Activated B cell treated with CpG ODN at 0.5 μM for 24 hours (primary cell): ENCODE measurements around the gene HES7. TPM values are rescaled to one million over a fixed set of nuclear protein-coding genes. Genes with fewer than 3 reads are reported as not detected.

Experiments used
- ATAC-seq: fragments of 200-7000 bp; cut with Tn5 transposase; one replicate; pipeline ENCODE4 v1.10.0; 2021; ENCODE audit warnings: low read depth, mild to moderate bottlenecking, moderate library complexity
- CTCF ChIA-PET: fragments of 350-600 bp; sonication (Branson Sonifier 250); formaldehyde crosslinking; loops from one replicate; lab custom pipeline; 2021; ENCODE audit warnings: antibody characterized with exemption; lab: Charles Lee
- POLR2A ChIA-PET: fragments of 350-600 bp; sonication (Branson Sonifier 250); formaldehyde crosslinking; loops from one replicate; lab custom pipeline; 2021; ENCODE audit warnings: antibody characterized with exemption; lab: Charles Lee
- DNase-seq: peaks from one replicate; pipeline ENCODE4 v3.0.0; 2022
- H3K27ac Mint-ChIP-seq: one replicate; pipeline ENCODE4 v1.8.0; 2020; ENCODE audit warnings: mixed read lengths
- H3K27me3 Mint-ChIP-seq: one replicate; pipeline ENCODE4 v1.8.0; 2021; ENCODE audit warnings: mixed read lengths
- H3K36me3 Mint-ChIP-seq: one replicate; pipeline ENCODE4 v1.8.0; 2021; ENCODE audit warnings: low read depth, mixed read lengths
- H3K4me1 Mint-ChIP-seq: one replicate; pipeline ENCODE4 v1.8.0; 2021; ENCODE audit warnings: mixed read lengths
- H3K4me3 Mint-ChIP-seq: one replicate; pipeline ENCODE4 v1.8.0; 2020; ENCODE audit warnings: mild to moderate bottlenecking, mixed read lengths
- H3K9me3 Mint-ChIP-seq: one replicate; pipeline ENCODE4 v1.8.0; 2020; ENCODE audit warnings: mixed read lengths
- CTCF ChIP-seq: fragments of 200-600 bp; IDR thresholded peaks from one replicate; pipeline ENCODE4 v1.8.0; 2022; ENCODE audit warnings: antibody characterized with exemption, mild to moderate bottlenecking
- intact Hi-C: fragments of 100-400 bp; cut with micrococcal nuclease; formaldehyde crosslinking; loops from one replicate; pipeline ENCODE4 v1.15.1; 2024
- total RNA-seq: library from RNA; stranded (reverse); gene quantifications from 2 replicates; pipeline ENCODE4 v1.2.3, GENCODE V29; 2022

Gene HES7
- total RNA-seq, 1 donor from 2014 or later, result 0.49 TPM

- intact Hi-C loops, result no loop called here
- Mint-ChIP-seq H3K36me3 (peaks cover 45% of the 10 kb centered on the region), H3K27ac (no peak overlapping the region), H3K27me3 (no peaks in the 10 kb centered on the region), H3K4me3 (no peak overlapping the region), H3K9me3 (no peaks in the 10 kb centered on the region), H3K4me1 (no peaks in the 10 kb centered on the region)
- CTCF ChIA-PET, result interaction anchor here (1.0 kb wide), 1 partner anchor 16 kb away, joined by 3 read pairs; no protein-coding TSS in a partner anchor
- no peak for TF ChIP-seq CTCF
- DNase-seq (no peak), ATAC-seq (no peak)
- POLR2A ChIA-PET, result interaction anchor here (1.1 to 6.3 kb wide), 6 partner anchors 9 to 50 kb away, joined by 3 to 139 read pairs (median 24); partner anchors contain the start of genes BORCS6 and PER1
These were observed 17.1 kb upstream of the HES7 start for GRCh38 chr17:8141045-8141444.

GRCh38 chr17:8140065-8141029, 16.4 kb upstream of the HES7 start:
- ChIA-PET POLR2A (interaction anchor here (1.1 to 6.3 kb wide), 11 partner anchors 8 to 108 kb away, joined by 3 to 139 read pairs (median 15); partner anchors contain the start of genes BORCS6, CTC1, HES7 and PER1), CTCF (interaction anchor here (1.0 kb wide), 1 partner anchor 17 kb away, joined by 3 read pairs; no protein-coding TSS in a partner anchor)
- no peak for TF ChIP-seq CTCF
- Mint-ChIP-seq H3K27me3 (no peaks in the 10 kb centered on the region), H3K9me3 (no peaks in the 10 kb centered on the region), H3K4me1 (no peaks in the 10 kb centered on the region), H3K36me3 (peaks cover 39% of the 10 kb centered on the region), H3K4me3 (no peak overlapping the region), H3K27ac (no peak overlapping the region)
- ATAC-seq, result no peak
- intact Hi-C loops, result no loop called here
- DNase-seq, result no peak

- peak; percentile 93 for TF ChIP-seq CTCF
- CTCF ChIA-PET, result interaction anchor here (0.7 to 2.8 kb wide), 14 partner anchors 12 to 238 kb away, joined by 3 to 19 read pairs (median 4); partner anchors contain the start of gene KRABD2
These were observed 14.9 kb upstream of the HES7 start for GRCh38 chr17:8138672-8139371.

GRCh38 chr17:8138374-8138671, 14.4 kb upstream of the HES7 start:
- no peak overlapping the region for H3K27ac Mint-ChIP-seq
- H3K9me3 Mint-ChIP-seq, result no peaks in the 10 kb centered on the region
- no peaks in the 10 kb centered on the region for H3K4me1 Mint-ChIP-seq
- intact Hi-C loops, result loop anchor here (1.0 kb wide), 2 partner anchors 12 to 162 kb away; no protein-coding TSS in a partner anchor
- H3K36me3 Mint-ChIP-seq, result peaks cover 23% of the 10 kb centered on the region
- ChIA-PET CTCF (interaction anchor here (0.9 to 2.8 kb wide), 12 partner anchors 12 to 238 kb away, joined by 3 to 19 read pairs (median 4); partner anchors contain the start of gene KRABD2), POLR2A (interaction anchor here (1.0 to 6.3 kb wide), 20 partner anchors 12 to 451 kb away, joined by 3 to 139 read pairs (median 10); partner anchors contain the start of genes BORCS6, CTC1, HES7 and PER1)
- no peak for TF ChIP-seq CTCF
- no peak for DNase-seq
- no peak overlapping the region for H3K4me3 Mint-ChIP-seq
- ATAC-seq, result no peak
- H3K27me3 Mint-ChIP-seq, result no peaks in the 10 kb centered on the region

More at GRCh38 chr17:8138672-8139371, 14.9 kb upstream of the HES7 start:
- Mint-ChIP-seq H3K4me3 (no peak overlapping the region), H3K27ac (no peak overlapping the region), H3K9me3 (no peaks in the 10 kb centered on the region), H3K4me1 (no peaks in the 10 kb centered on the region), H3K36me3 (peaks cover 28% of the 10 kb centered on the region), H3K27me3 (no peaks in the 10 kb centered on the region)
- ATAC-seq (peak; percentile 94), DNase-seq (peak; percentile 94)
- intact Hi-C loops, result loop anchor here (1.0 kb wide), 10 partner anchors 12 to 161 kb away; partner anchors contain the start of genes CTC1 and SLC25A35
- POLR2A ChIA-PET, result interaction anchor here (0.5 to 6.3 kb wide), 24 partner anchors 9 to 655 kb away, joined by 3 to 139 read pairs (median 7); partner anchors contain the start of genes BORCS6, CTC1, HES7 and PER1
